NB4 (cell line): ENCODE data around the gene GABRA5.

Source experiments
- DNase-seq: peaks from one replicate; pipeline ENCODE4 v3.0.0; 2010; ENCODE audit warnings: low read depth
- H3K4me3 ChIP-seq: one replicate; pipeline ENCODE4 v1.5.1; 2011; ENCODE audit warnings: mild to moderate bottlenecking, low read depth, low read length, moderate library complexity
- MYC ChIP-seq: IDR thresholded peaks from 2 replicates; pipeline ENCODE4 v1.6.1; 2011; ENCODE audit warnings: low read depth, low read length
- POLR2A ChIP-seq: IDR thresholded peaks from 2 replicates; pipeline ENCODE4 v1.6.1; 2011; ENCODE audit warnings: mild to moderate bottlenecking; ENCODE audit not compliant: insufficient read length; ENCODE audit errors: extremely low read depth
- TF ChIP-seq, protein P1 (sequence below): IDR thresholded peaks from one replicate; pipeline ENCODE4 v1.5.1; 2012; ENCODE audit warnings: low read depth, low read length
- TF ChIP-seq, protein P2 (sequence below): IDR thresholded peaks from 2 replicates; pipeline ENCODE4 v1.6.1; 2011; ENCODE audit warnings: low read depth, low read length

The GABRA5 gene

DNA sequence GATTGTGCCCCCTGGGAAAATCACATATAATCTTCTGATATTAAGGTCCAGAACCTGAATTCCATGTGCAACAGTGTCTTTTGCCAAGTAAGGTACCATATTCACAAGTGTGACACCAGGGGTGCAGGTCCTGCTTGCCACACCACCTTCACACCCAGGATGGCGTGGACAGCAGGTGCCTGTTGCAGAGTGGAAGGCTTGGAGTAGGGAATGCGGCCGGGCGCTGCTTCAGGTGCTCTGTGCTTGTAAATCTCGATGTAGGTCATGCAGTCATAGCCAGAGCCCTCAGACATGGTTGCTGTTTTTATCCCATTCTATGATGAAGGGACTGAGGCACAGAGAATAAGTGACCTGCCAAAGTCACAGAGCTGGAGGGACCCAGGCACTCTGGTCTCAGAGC, 69.6 kb downstream of the GABRA5 start:
- DNase-seq, result no peak
- TF ChIP-seq MYC, result no peak
- TF ChIP-seq, protein P1, sequence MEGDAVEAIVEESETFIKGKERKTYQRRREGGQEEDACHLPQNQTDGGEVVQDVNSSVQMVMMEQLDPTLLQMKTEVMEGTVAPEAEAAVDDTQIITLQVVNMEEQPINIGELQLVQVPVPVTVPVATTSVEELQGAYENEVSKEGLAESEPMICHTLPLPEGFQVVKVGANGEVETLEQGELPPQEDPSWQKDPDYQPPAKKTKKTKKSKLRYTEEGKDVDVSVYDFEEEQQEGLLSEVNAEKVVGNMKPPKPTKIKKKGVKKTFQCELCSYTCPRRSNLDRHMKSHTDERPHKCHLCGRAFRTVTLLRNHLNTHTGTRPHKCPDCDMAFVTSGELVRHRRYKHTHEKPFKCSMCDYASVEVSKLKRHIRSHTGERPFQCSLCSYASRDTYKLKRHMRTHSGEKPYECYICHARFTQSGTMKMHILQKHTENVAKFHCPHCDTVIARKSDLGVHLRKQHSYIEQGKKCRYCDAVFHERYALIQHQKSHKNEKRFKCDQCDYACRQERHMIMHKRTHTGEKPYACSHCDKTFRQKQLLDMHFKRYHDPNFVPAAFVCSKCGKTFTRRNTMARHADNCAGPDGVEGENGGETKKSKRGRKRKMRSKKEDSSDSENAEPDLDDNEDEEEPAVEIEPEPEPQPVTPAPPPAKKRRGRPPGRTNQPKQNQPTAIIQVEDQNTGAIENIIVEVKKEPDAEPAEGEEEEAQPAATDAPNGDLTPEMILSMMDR, result no peak

DNA sequence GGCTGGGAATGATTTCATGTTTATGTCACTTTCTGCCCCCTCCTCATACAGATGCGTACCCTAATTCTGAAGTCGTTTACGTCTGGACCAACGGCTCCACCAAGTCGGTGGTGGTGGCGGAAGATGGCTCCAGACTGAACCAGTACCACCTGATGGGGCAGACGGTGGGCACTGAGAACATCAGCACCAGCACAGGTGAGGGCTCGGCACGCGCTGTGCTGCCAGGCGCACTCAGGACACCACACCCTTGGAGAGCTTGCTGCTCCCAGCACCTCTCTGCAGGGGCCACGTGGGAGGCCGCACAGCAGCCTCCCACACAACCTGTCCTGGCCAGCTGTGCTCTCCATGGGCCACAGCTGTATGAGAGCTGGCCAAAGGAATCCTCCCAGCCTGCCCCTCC, 70.3 kb downstream of the GABRA5 start:
- H3K4me3 ChIP-seq, result no peak overlapping the region
- TF ChIP-seq POLR2A, result no peak
- TF ChIP-seq, protein P1, result no peak
- TF ChIP-seq, protein P2, sequence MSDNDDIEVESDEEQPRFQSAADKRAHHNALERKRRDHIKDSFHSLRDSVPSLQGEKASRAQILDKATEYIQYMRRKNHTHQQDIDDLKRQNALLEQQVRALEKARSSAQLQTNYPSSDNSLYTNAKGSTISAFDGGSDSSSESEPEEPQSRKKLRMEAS, result no peak
- TF ChIP-seq MYC, result no peak
- DNase-seq, result no peak

More for the DNA sequence above, 69.6 kb downstream of the GABRA5 start:
- no peak overlapping the region for H3K4me3 ChIP-seq

DNA sequence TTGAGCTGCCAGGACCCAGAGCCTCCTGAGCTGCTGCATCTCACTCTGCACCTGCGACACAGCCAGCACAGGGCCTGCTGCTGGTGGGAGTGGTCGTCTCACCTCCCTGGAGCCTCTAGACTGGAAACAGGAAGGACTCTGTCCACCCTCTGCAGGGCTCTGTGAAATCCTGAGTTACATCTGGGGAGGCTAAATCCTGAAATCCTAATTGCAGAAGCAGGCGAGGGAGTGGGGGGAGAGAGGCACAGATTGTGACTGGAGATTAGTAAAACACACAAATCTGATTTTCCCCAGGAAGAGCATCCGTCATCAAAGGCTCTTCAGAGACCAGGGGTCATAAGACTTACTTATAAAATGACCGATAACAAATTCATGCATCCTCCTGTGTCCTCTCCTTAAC, 72.5 kb downstream of the GABRA5 start:
- TF ChIP-seq, protein P2, result no peak
- TF ChIP-seq, protein P1, result no peak
- no peak for TF ChIP-seq POLR2A
- TF ChIP-seq MYC, result no peak
- DNase-seq, result no peak
- H3K4me3 ChIP-seq, result no peak overlapping the region

- TF ChIP-seq, protein P1, result no peak
- TF ChIP-seq POLR2A (no peak), MYC (no peak)
- TF ChIP-seq, protein P2, result no peak
- no peak overlapping the region for H3K4me3 ChIP-seq
- DNase-seq, result no peak
Measured at GRCh38 chr15:26941489-26941888, 74.6 kb downstream of the GABRA5 start.

- TF ChIP-seq, protein P2, result no peak
- TF ChIP-seq MYC, result no peak
- no peak for TF ChIP-seq POLR2A
- no peak overlapping the region for H3K4me3 ChIP-seq
- no peak for DNase-seq
Measured at GRCh38 chr15:26943866-26944265, 77.0 kb downstream of the GABRA5 start.

DNA sequence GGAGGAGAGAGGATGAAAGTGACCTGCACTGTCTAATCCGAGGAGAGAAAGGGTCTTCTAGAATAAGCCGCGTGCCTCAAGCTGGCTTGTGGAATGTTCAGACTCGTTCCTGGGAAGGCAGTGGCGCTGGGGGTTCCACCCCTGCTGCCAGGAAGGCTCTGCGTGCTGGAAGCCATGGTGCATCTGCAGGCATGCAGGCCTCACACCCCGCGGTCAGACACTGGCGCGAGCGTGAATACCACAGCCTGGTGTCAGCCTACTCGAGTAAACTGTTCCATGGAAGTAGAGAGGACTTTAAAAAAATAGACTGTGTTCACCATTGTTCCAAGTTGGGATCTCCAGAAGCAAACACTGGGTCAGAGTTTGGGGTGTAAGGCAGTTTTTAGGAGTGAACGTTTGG, 78.2 kb downstream of the GABRA5 start:
- TF ChIP-seq, protein P1, result no peak
- TF ChIP-seq MYC, result no peak
- TF ChIP-seq, protein P2, result no peak
- no peak for TF ChIP-seq POLR2A
- DNase-seq, result no peak
- H3K4me3 ChIP-seq, result no peak overlapping the region
